ENCODE data around the gene NFKBIE. TPM values are rescaled to one million over a fixed set of nuclear protein-coding genes. Genes with fewer than 3 reads are reported as not detected.

NFKBIE gene
- total and polyA plus RNA-seq, 2 of the 13 experiments (the other 11 are each of a cell fraction or from before 2014, with no cell fraction given): 6.7 to 14.5 TPM

- TF ChIP-seq SNAPC4 (CRISPR knock-in tag; IDR thresholded peaks at IDR 0.05) (no peak), JARID2 (CRISPR knock-in tag; IDR thresholded peaks at IDR 0.05; ENCODE audit: insufficient replicate concordance) (peak; percentile 49), GFI1 (CRISPR knock-in tag; IDR thresholded peaks at IDR 0.05; ENCODE audit: borderline replicate concordance) (peak; percentile 86), CEBPZ (IDR thresholded peaks at IDR 0.05; ENCODE audit: low read length) (no peak), NFRKB (IDR thresholded peaks at IDR 0.05) (no peak), ZNF589 (CRISPR knock-in tag; conservative IDR thresholded peaks at IDR 0.05) (0 out of 2 replicates have a peak, but pooled peaks have one; percentile 52), THAP8 (CRISPR knock-in tag; IDR thresholded peaks at IDR 0.05; ENCODE audit: borderline replicate concordance) (peak; percentile 94; the same call in 1 of the 2 replicates), ZGPAT (CRISPR knock-in tag; IDR thresholded peaks at IDR 0.05) (peak; percentile 94), ZSCAN21 (CRISPR knock-in tag; IDR thresholded peaks at IDR 0.05; ENCODE audit: borderline replicate concordance) (peak; percentile 96), ZBTB25 (CRISPR knock-in tag; IDR thresholded peaks at IDR 0.05) (peak; percentile 97), MNT (IDR thresholded peaks at IDR 0.05) (peak; percentile 100), ZBTB7B (CRISPR knock-in tag; IDR thresholded peaks at IDR 0.05) (peak; percentile 86)
Observed at GRCh38 chr6:44257025-44257752, 8.2 kb downstream of the NFKBIE start, which contains the start of gene SLC35B2 (continued).

Measured in HepG2 (cell line).